K562 (cell line): ENCODE measurements around the gene C20orf141. TPM values are rescaled to one million over a fixed set of nuclear protein-coding genes. Genes with fewer than 3 reads are reported as not detected.

Experiments
- CBFA2T2 ChIP-seq: fragments of 450-650 bp; conservative IDR thresholded peaks from 2 replicates; pipeline ENCODE4 v1.6.1; 2017; ENCODE audit warnings: mild to moderate bottlenecking
- FOSL1 ChIP-seq: fragments of 200-800 bp; sonication (Bioruptor generic); conservative IDR thresholded peaks from 2 replicates; pipeline ENCODE4 v1.6.1; 2016; ENCODE audit warnings: missing genetic modification characterization, missing compliant biosample characterization
- FUS ChIP-seq: fragments of 200-400 bp; formaldehyde crosslinking; optimal IDR thresholded peaks from 2 replicates; pipeline ENCODE3; 2017; ENCODE audit warnings: low read depth, low read length
- JUND ChIP-seq, 2 experiments: IDR thresholded peaks; 2 replicates in 1 of 2; 3 replicates in 1 of 2; pipeline ENCODE4 v1.6.1; 2011; ENCODE audit warnings: borderline replicate concordance in 2 of 2, low read depth in 2 of 2, low read length in 2 of 2, improper control_type of control experiment in 1 of 2, missing biosample characterization in 1 of 2, missing genetic modification characterization in 1 of 2, missing genetic modification reagents in 1 of 2
- MTA2 ChIP-seq: fragments of 450-650 bp; IDR thresholded peaks from 2 replicates; pipeline ENCODE4 v1.6.1; 2016; ENCODE audit warnings: low read depth
- TCF3 ChIP-seq: sonication (generic); formaldehyde crosslinking; IDR thresholded peaks from 2 replicates; pipeline ENCODE4 v1.4.0; 2020; ENCODE audit warnings: mild to moderate bottlenecking, missing genetic modification reagents
- polyA plus RNA-seq, 8 experiments: library from polyadenylated mRNA; depleted of rRNA in 4 of 8; stranded (reverse) in 5 of 8; unstranded in 3 of 8; fragments of >200 nt; fragmentation: Nextera tagmentation in 2 of 8; fragmentation: Illumina TruSeq in 1 of 8; extraction: Ambion mirVana in 2 of 8; extraction: Trizol in 1 of 8; gene quantifications; 2 replicates each; pipeline versions ENCODE4 v1.2.1 to v1.2.3, GENCODE V29; 2011 to 2014; ENCODE audit warnings: inconsistent platforms in 1 of 8, missing spikeins in 1 of 8
- total RNA-seq, 7 experiments: library from RNA; depleted of rRNA in 6 of 7; stranded (reverse); fragments of >200 nt in 6 of 7; fragmentation: Illumina TruSeq in 2 of 7; extraction: Trizol in 2 of 7; gene quantifications; 2 replicates each; pipeline versions ENCODE4 v1.2.1 to v1.2.3, GENCODE V29; 2011 to 2021; ENCODE audit warnings: low replicate concordance in 1 of 7
- TF ChIP-seq, protein P1 (sequence below): fragments of 450-650 bp; formaldehyde crosslinking; IDR thresholded peaks from 2 replicates; pipeline ENCODE4 v1.4.0; 2020; ENCODE audit warnings: mild to moderate bottlenecking, moderate library complexity
- TF ChIP-seq, protein P2 (sequence below), 3 experiments: IDR thresholded peaks in 2 of 3; conservative IDR thresholded peaks in 1 of 3; 2 replicates each; pipeline ENCODE4 v1.5.1; 2011 to 2012; ENCODE audit warnings: low read length in 3 of 3, mild to moderate bottlenecking in 3 of 3, control low read depth in 2 of 3, improper control_type of control experiment in 1 of 3, inconsistent platforms in 1 of 3, low read depth in 1 of 3, mixed read lengths in 1 of 3, moderate library complexity in 1 of 3; ENCODE audit not compliant: insufficient read depth in 2 of 3

C20orf141 gene
- total and polyA plus RNA-seq, 9 of the 15 experiments (the other 6 are each of a cell fraction or from before 2014, with no cell fraction given) = not detected

DNA sequence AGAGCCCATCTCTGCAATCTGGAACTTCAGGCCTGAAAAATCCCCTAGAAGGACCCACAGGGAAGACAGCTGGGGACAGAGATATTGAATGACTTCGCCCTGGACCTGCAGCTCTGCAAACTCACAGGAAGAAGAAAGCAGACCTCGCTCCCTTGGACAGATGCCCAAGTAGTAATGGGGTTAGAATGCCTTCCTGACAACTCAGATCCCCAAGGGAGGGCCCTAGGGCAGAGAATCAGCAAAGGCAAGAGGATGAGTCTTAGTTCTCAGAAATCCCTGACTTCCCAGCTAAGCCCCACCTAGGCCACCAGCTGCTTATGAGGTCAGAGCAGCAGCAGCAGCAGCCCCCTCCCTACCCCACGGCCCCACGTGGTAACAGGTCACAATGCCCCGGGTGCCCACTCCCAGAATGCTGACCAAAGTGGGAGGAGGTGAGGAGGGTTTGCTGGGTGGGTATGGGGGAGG is at the start of gene C20orf141 (continued):
- TF ChIP-seq MTA2 (peak; percentile 20; the same call in 1 of the 2 replicates), JUND (IDR thresholded peaks at IDR 0.05; ENCODE audit: borderline replicate concordance, low read depth, low read length) (0 out of 2 replicates have a peak, but pooled peaks have one; percentile 12), JUND (tag; IDR thresholded peaks at IDR 0.05; ENCODE audit: borderline replicate concordance, low read depth, low read length) (no peak; the same call in 2 of the 3 replicates), FOSL1 (tag) (peak; percentile 30; the same call in 1 of the 2 replicates), CBFA2T2 (peak; percentile 55), FUS (no peak), TCF3 (CRISPR knock-in tag) (peak; percentile 78)
- TF ChIP-seq, protein P1, sequence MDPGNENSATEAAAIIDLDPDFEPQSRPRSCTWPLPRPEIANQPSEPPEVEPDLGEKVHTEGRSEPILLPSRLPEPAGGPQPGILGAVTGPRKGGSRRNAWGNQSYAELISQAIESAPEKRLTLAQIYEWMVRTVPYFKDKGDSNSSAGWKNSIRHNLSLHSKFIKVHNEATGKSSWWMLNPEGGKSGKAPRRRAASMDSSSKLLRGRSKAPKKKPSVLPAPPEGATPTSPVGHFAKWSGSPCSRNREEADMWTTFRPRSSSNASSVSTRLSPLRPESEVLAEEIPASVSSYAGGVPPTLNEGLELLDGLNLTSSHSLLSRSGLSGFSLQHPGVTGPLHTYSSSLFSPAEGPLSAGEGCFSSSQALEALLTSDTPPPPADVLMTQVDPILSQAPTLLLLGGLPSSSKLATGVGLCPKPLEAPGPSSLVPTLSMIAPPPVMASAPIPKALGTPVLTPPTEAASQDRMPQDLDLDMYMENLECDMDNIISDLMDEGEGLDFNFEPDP = no peak
- TF ChIP-seq, protein P2, sequence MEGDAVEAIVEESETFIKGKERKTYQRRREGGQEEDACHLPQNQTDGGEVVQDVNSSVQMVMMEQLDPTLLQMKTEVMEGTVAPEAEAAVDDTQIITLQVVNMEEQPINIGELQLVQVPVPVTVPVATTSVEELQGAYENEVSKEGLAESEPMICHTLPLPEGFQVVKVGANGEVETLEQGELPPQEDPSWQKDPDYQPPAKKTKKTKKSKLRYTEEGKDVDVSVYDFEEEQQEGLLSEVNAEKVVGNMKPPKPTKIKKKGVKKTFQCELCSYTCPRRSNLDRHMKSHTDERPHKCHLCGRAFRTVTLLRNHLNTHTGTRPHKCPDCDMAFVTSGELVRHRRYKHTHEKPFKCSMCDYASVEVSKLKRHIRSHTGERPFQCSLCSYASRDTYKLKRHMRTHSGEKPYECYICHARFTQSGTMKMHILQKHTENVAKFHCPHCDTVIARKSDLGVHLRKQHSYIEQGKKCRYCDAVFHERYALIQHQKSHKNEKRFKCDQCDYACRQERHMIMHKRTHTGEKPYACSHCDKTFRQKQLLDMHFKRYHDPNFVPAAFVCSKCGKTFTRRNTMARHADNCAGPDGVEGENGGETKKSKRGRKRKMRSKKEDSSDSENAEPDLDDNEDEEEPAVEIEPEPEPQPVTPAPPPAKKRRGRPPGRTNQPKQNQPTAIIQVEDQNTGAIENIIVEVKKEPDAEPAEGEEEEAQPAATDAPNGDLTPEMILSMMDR (IDR thresholded peaks at IDR 0.05 in 2 of 3, conservative IDR thresholded peaks at IDR 0.05 in 1 of 3; ENCODE audit: insufficient read depth in 2 of 3, low read depth in 1 of 3, low read length in 3 of 3) = no peak
- TF ChIP-seq, all 486 proteins: peak for 12
